ACHN (cell line): ENCODE data around the gene ZNF385C.

ENCODE experiments used
- DNase-seq: peaks from one replicate; pipeline ENCODE4 v3.0.0-alpha.2; 2015
- in situ Hi-C: cut with HindIII; loops from 2 replicates; pipeline ENCODE4 v1.10.0; 2017; ENCODE audit warnings: low sequenced_read_pairs, low pct_ligation_motif_present, low pct_unique_long_range_greater_than_20kb

ZNF385C gene

GRCh38 chr17:42061646-42062487, 36.4 kb downstream of the ZNF385C start:
- in situ Hi-C loops, result no loop called here
- DNase-seq, result no peak

GRCh38 chr17:42060231-42060630, 38.0 kb downstream of the ZNF385C start:
- DNase-seq, result no peak
- in situ Hi-C loops, result no loop called here

GRCh38 chr17:42059815-42060214, 38.5 kb downstream of the ZNF385C start:
- no peak for DNase-seq
- in situ Hi-C loops, result no loop called here

- in situ Hi-C loops, result no loop called here
- DNase-seq, result no peak
These were observed 40.2 kb downstream of the ZNF385C start for GRCh38 chr17:42058063-42058462.

GRCh38 chr17:42056635-42057034, 41.6 kb downstream of the ZNF385C start:
- DNase-seq, result no peak
- in situ Hi-C loops, result no loop called here

GRCh38 chr17:42055496-42055895, 42.8 kb downstream of the ZNF385C start:
- in situ Hi-C loops, result no loop called here
- DNase-seq, result no peak

GRCh38 chr17:42055027-42055426, 43.2 kb downstream of the ZNF385C start:
- no peak for DNase-seq
- in situ Hi-C loops, result no loop called here

GRCh38 chr17:42053731-42054500, 44.4 kb downstream of the ZNF385C start:
- no peak for DNase-seq
- in situ Hi-C loops, result no loop called here

GRCh38 chr17:42052346-42052877, 45.9 kb downstream of the ZNF385C start:
- in situ Hi-C loops, result no loop called here
- no peak for DNase-seq

- DNase-seq, result no peak
- in situ Hi-C loops, result no loop called here
These were observed 46.6 kb downstream of the ZNF385C start for GRCh38 chr17:42051645-42052044.

GRCh38 chr17:42051013-42051400, 47.3 kb downstream of the ZNF385C start:
- no peak for DNase-seq
- in situ Hi-C loops, result no loop called here

GRCh38 chr17:42050393-42051012, 47.8 kb downstream of the ZNF385C start, which contains the start of gene C17orf113:
C17orf113 (minus strand) TSS chr17:42050601; CDS start chr17:42043376, 7,225 bp downstream.
- peak; percentile 50 for DNase-seq

GRCh38 chr17:42049834-42050392, 48.4 kb downstream of the ZNF385C start:
- no peak for DNase-seq
- in situ Hi-C loops, result no loop called here

More at GRCh38 chr17:42050393-42051012, 47.8 kb downstream of the ZNF385C start, which contains the start of gene C17orf113:
- in situ Hi-C loops, result no loop called here

GRCh38 chr17:42047343-42047742, 50.9 kb downstream of the ZNF385C start:
- in situ Hi-C loops, result no loop called here
- DNase-seq, result no peak

- DNase-seq, result no peak
- in situ Hi-C loops, result no loop called here
These were observed 52.6 kb downstream of the ZNF385C start for GRCh38 chr17:42045719-42046118.

- in situ Hi-C loops, result no loop called here
- no peak for DNase-seq
These were observed 55.5 kb downstream of the ZNF385C start for GRCh38 chr17:42042598-42043319.

- in situ Hi-C loops, result no loop called here
- no peak for DNase-seq
These were observed 56.7 kb downstream of the ZNF385C start for GRCh38 chr17:42041619-42042018.

GRCh38 chr17:42040818-42041217, 57.5 kb downstream of the ZNF385C start:
- DNase-seq, result no peak
- in situ Hi-C loops, result no loop called here
